ENCODE results near the gene ZPBP.
"Not testable (repeated sequence)": the region's sequence is repeated elsewhere in the genome, so short reads cannot be mapped to it uniquely, and the experiment has no call there.

The ZPBP gene

GRCh38 chr7:50041165-50041564 is 51.9 kb downstream of the ZPBP start:
- not testable (repeated sequence) for DNase-seq

GRCh38 chr7:50037086-50037485 is 56.0 kb downstream of the ZPBP start:
- DNase-seq: no peak

GRCh38 chr7:50022991-50023390 is 70.1 kb downstream of the ZPBP start:
- no peak for DNase-seq

GRCh38 chr7:50022451-50022850 is 70.6 kb downstream of the ZPBP start:
- DNase-seq: no peak

GRCh38 chr7:49995681-49996080 is 97.4 kb downstream of the ZPBP start:
- no peak for DNase-seq

- no peak for DNase-seq
Measured at GRCh38 chr7:49986191-49986590, 106.9 kb downstream of the ZPBP start.

- no peak for DNase-seq
Measured at GRCh38 chr7:49980465-49980864, 112.6 kb downstream of the ZPBP start.

GRCh38 chr7:49976238-49976637 is 116.8 kb downstream of the ZPBP start:
- DNase-seq: no peak

GRCh38 chr7:49974035-49974434 is 119.0 kb downstream of the ZPBP start:
- DNase-seq: no peak

GRCh38 chr7:49937608-49938007 is 155.4 kb downstream of the ZPBP start:
- no peak for DNase-seq

GRCh38 chr7:49931627-49932026 is 161.4 kb downstream of the ZPBP start:
- no peak for DNase-seq

GRCh38 chr7:49928787-49929186 is 164.3 kb downstream of the ZPBP start:
- no peak for DNase-seq

GRCh38 chr7:49927631-49928030 is 165.4 kb downstream of the ZPBP start:
- no peak for DNase-seq

GRCh38 chr7:49926720-49927119 is 166.3 kb downstream of the ZPBP start:
- no peak for DNase-seq

GRCh38 chr7:49911909-49912308 is 181.1 kb downstream of the ZPBP start:
- DNase-seq: no peak

GRCh38 chr7:49894543-49894942 is 198.5 kb downstream of the ZPBP start:
- no peak for DNase-seq

GRCh38 chr7:49893131-49893530 is 199.9 kb downstream of the ZPBP start:
- DNase-seq: no peak

GRCh38 chr7:49892481-49892880 is 200.6 kb downstream of the ZPBP start:
- DNase-seq: no peak

Data from suppressor macrophage (primary cell).